GM19463 (cell line): ENCODE measurements around the gene AGBL3.
A peak's percentile ranks its signal among the peaks of the same experiment; 100 is the strongest.
"Not testable (repeated sequence)": the region's sequence is repeated elsewhere in the genome, so short reads cannot be mapped to it uniquely, and the experiment has no call there.

Source experiments
- ATAC-seq: cut with Tn5 transposase; IDR thresholded peaks from one replicate; pipeline ENCODE4 v1.9.1; 2021; ENCODE audit warnings: mild to moderate bottlenecking, moderate library complexity; ENCODE audit not compliant: unreplicated experiment

AGBL3 gene

DNA sequence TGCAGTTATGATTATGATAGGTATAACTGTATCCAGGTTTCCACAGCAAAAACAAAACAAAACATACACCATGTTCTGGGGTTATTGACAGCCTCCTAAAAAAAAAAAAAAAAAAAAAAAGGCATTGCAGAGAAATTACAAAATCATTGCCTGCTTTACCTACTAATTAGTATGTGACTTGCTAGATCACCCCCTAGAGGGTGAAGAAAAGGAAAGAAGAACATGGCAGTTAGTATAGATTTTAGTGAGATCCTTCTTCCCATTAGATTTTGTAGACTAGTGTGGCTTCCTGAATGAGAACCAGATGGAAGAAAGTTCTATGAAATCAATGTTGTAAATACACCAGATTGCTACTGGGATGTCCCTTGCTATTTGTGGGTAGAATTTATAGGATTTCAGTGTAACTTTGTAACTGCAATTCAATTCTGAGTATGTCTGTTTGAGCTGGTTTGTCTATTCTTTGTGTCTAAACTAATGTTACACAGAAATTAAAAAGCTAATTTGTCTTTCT is 24.0 kb upstream of the AGBL3 start:
- ATAC-seq, result no peak

DNA sequence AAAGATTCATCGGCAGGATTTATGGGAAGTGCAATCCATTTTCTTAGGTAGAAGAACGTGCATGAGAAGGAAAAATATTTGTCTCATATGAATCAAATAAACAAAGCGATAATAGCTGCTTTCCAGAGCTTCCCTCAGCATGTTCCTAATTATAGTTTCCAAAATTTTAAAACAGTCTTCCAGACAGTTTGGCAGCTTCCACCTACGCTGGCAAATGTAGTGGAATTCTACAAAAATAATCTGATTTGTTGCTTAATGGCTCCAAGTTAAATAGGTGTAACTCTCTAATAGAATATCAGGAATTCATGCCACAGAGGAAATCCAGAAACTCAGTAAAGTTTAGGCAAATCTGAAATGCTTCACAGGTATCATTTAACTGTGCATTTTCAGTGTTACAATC is 23.3 kb upstream of the AGBL3 start:
- no peak for ATAC-seq

- no peak for ATAC-seq
These were observed 19.6 kb upstream of the AGBL3 start for GRCh38 chr7:134966691-134967090.

GRCh38 chr7:134968110-134968509 is 18.2 kb upstream of the AGBL3 start:
- no peak for ATAC-seq

GRCh38 chr7:134981645-134982044 is 4.7 kb upstream of the AGBL3 start:
- ATAC-seq, result not testable (repeated sequence)

DNA sequence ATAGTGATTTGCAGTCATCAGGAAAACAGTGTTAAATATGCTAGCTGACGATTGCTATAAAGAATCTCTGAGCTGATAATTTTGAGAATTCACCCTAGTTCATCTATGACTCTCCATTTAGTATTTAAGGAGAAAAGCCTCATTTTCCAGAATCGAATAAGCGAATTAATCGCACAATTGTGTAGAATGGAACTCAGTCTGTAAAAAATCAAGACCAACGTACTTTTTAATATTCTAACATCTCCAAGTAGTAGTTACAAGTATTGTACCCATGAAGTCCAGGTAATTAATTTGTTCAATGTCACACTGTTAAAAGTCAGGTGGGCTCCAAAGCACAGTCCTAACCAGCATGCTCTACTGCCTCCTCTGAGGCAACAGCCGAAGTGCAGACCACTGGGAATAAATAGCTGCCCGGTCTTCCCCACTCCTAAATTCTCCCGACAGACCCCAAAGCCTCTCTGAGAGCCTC is 380 bp upstream of the AGBL3 start:
- ATAC-seq, result peak; percentile 38

DNA sequence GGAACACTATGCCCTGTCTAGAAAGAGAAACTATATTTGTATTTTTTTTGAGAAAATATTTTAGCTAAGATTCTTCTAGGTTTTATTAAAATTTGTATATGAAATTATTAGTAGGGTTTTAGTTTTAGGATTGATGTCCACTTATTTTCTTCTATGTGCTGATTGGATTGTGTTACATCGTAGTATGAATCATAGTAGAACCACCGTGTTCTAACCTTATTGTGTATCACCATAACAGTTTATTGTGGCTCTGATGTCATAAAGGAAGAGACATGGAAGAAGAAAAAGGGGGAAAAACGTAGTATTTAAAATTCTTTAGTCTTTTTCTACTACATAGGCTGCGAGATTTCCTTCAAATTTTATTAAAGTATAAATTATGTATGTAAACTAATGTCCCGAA is 1.9 kb downstream of the AGBL3 start:
- ATAC-seq, result no peak

- ATAC-seq, result no peak
These were observed 5.4 kb downstream of the AGBL3 start for GRCh38 chr7:134991469-134992339.

DNA sequence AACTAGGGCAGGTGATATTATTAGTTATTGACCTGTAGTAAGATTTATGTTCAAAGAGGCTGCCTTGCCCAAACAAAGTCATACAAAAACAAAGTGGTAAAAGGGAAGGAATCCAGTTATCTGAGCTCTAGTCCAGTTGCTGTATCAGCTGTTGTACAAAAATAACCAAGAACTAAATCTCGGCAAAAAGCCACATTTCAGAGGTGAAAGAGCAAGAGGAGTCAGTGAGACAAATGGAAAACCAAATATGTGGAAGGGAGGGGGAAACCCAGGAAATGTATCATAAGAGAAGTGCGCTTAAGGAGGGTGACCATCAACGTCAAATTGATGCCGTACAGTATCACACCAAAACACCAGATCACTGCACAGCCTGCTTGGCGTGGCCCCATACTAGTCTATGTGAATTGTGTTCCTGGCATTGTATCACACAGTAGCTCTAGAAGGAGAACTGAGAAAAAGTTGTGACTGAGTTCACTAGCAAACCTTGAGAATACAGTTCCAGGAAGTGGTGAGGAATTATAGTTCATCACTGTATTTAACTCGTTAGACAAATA is 6.4 kb downstream of the AGBL3 start:
- peak; percentile 53 for ATAC-seq

DNA sequence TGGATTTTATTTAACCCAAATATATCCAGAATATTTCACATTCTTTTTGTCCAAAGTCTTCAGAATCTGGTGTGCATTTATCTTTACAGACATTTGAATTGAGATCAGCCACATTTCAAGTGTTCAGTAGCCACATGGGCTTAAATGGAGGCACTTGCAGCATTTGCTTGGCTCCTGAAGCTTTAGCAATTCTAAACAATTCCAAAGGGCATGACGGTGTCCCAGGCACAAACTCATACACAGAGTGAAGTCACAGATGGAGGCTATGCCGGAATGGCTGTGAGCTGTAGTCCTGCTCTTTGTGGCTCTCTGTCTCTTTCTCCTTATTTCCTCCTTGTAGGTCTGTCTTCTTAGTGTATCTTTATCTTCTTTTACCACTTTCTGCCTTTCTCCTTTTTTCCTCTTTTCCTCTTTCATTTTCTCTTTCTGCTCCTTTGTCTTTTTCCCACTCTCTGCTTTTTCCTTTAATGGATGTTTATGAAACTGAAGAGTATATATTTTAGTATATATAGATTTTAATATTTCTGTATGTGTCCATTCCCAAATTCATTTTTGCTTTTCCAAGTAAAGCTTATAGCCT is 7.7 kb downstream of the AGBL3 start:
- no peak for ATAC-seq

GRCh38 chr7:134995239-134996096 is 9.2 kb downstream of the AGBL3 start:
- ATAC-seq, result peak; percentile 46

DNA sequence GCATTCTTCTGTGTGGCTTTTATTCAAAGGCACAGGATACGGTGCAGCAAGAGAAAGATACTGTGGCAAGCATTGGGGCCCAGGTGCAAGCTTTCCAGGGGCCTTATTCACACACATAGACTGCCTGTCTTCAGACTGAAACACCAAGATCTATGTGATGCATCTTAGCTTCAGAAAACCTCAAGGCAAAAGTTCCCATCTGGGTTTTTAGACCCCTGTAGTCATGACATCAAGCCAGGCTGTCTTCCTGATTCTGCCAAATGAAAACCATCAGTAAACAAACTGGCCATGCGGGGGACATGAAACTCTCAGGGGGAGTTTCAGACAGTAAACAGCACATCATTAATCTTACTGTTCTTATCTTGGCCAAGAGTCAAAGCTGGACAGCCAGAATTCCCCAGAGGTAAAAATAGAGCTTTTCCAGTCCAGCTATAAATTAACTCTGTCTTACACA is 9.8 kb downstream of the AGBL3 start:
- peak; percentile 41 for ATAC-seq

GRCh38 chr7:134997214-134997885 is 11.0 kb downstream of the AGBL3 start:
- ATAC-seq, result no peak

- ATAC-seq, result no peak
These were observed 12.8 kb downstream of the AGBL3 start for GRCh38 chr7:134999136-134999535.

DNA sequence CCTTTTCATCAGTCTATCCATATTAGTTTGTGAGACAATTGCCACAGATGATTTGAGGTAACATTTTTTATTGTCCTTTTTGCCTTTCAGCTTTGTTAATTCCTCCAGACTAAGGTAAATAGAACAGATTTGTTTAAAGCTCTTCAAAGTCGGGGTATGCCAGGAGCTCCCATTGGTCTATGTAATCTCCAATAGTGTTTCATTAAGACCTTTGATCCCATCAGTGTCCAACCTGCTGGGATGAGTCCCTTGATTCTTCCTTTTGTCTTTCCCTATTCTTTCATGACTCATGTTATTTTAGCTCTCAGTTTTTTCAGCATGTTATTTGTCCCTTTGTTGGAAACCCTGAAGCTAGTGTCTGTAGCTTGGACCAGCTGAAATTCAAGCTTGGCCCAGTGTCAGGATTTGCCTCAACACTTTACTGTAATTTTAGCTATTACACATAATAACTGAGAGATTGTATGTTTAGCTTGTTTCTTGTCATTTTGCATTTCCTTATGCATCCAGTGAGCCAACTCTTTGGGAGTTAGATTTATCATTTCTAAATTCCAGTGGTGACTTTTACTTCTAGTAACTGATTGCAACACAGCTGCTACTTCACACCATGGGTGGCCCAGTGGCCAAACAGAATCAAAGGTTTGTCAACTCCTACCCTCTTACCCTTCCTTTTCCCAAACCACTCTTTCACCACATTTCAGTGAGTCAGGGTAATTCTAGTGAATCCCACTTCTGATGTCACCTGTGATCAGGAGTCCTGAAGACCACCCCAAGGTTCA is 15.3 kb downstream of the AGBL3 start:
- ATAC-seq, result no peak

- no peak for ATAC-seq
These were observed 25.9 kb downstream of the AGBL3 start for GRCh38 chr7:135012229-135012628.

DNA sequence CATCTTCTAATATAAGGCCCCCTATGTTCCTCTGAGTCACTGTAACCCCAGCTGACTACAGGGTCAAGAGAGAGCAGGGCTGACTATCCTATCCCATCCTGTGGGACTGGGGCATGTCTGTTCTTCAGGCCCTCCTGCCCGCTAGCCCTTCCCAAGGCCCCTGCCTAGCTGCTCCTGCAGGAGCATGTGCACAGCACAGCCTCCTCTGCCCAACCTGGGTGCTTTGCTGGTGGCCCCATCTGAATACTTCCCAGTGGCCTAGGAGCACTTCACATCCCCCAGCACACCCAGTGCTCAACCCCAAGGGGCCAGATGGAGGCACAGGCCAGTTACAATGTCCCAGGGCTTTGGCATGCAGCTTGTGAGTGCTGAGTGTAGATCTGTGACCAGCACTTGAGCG is 37.3 kb downstream of the AGBL3 start:
- no peak for ATAC-seq

DNA sequence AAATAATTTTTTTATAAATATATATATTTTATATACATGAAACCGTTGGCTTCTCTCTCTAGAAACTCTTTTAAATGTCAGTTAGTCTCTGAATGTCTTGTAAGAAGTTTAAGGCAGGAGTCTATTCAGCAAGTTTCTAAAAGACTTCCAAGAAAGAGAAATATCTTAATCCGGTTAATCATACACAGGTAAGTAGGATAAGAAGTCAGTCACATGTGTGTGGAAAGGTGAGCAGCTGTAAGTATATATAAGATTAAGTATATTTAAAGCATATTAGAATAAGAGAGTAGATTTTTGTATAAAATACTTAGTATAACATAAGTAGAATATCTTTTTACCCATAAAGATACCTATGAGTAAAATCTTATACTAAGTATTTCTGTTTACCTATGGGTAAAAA is 48.9 kb downstream of the AGBL3 start:
- ATAC-seq, result no peak

GRCh38 chr7:135067017-135067416 is 80.7 kb downstream of the AGBL3 start:
- not testable (repeated sequence) for ATAC-seq
